IPS-18c (cell line): ENCODE data around the gene SLC15A1.

Experiments
- H3K4me3 ChIP-seq: 2 replicates; pipeline ENCODE4 v1.7.0; 2013; ENCODE audit warnings: low read depth, mild to moderate bottlenecking, low read length, moderate library complexity; ENCODE audit not compliant: insufficient read depth
- H3K9me3 ChIP-seq: one replicate; pipeline ENCODE4 v1.6.1; 2013; ENCODE audit warnings: mild to moderate bottlenecking, low read length, moderate library complexity; ENCODE audit not compliant: control insufficient read depth, insufficient read depth

Gene SLC15A1

GRCh38 chr13:98689347-98689968 is 63.0 kb downstream of the SLC15A1 start:
- Histone ChIP-seq H3K9me3 (no peaks in the 10 kb centered on the region), H3K4me3 (no peak overlapping the region)

- Histone ChIP-seq H3K4me3 (no peak overlapping the region), H3K9me3 (no peaks in the 10 kb centered on the region)
Measured at GRCh38 chr13:98688373-98688772, 64.1 kb downstream of the SLC15A1 start.

- Histone ChIP-seq H3K9me3 (no peaks in the 10 kb centered on the region), H3K4me3 (no peak overlapping the region)
Measured at GRCh38 chr13:98687319-98687718, 65.2 kb downstream of the SLC15A1 start.

GRCh38 chr13:98686270-98686669 is 66.2 kb downstream of the SLC15A1 start:
- Histone ChIP-seq H3K9me3 (no peaks in the 10 kb centered on the region), H3K4me3 (no peak overlapping the region)

GRCh38 chr13:98685146-98685545 is 67.3 kb downstream of the SLC15A1 start:
- no peak overlapping the region for H3K4me3 ChIP-seq

GRCh38 chr13:98681049-98681448 is 71.4 kb downstream of the SLC15A1 start:
- no peaks in the 10 kb centered on the region for H3K9me3 ChIP-seq
- no peak overlapping the region for H3K4me3 ChIP-seq

More at GRCh38 chr13:98685146-98685545, 67.3 kb downstream of the SLC15A1 start:
- no peaks in the 10 kb centered on the region for H3K9me3 ChIP-seq

- no peaks in the 10 kb centered on the region for H3K9me3 ChIP-seq
- no peak overlapping the region for H3K4me3 ChIP-seq
Measured at GRCh38 chr13:98678741-98679140, 73.7 kb downstream of the SLC15A1 start.

- H3K9me3 ChIP-seq, result no peaks in the 10 kb centered on the region
- no peak overlapping the region for H3K4me3 ChIP-seq
Measured at GRCh38 chr13:98677398-98677797, 75.1 kb downstream of the SLC15A1 start.

GRCh38 chr13:98676239-98676638 is 76.2 kb downstream of the SLC15A1 start:
- H3K9me3 ChIP-seq, result no peaks in the 10 kb centered on the region
- no peak overlapping the region for H3K4me3 ChIP-seq

- Histone ChIP-seq H3K4me3 (no peak overlapping the region), H3K9me3 (no peaks in the 10 kb centered on the region)
Measured at GRCh38 chr13:98675837-98676236, 76.6 kb downstream of the SLC15A1 start.

- Histone ChIP-seq H3K9me3 (no peaks in the 10 kb centered on the region), H3K4me3 (no peak overlapping the region)
Measured at GRCh38 chr13:98675066-98675465, 77.4 kb downstream of the SLC15A1 start.

- Histone ChIP-seq H3K9me3 (no peaks in the 10 kb centered on the region), H3K4me3 (no peak overlapping the region)
Measured at GRCh38 chr13:98672947-98673613, 79.4 kb downstream of the SLC15A1 start.

- no peaks in the 10 kb centered on the region for H3K9me3 ChIP-seq
- H3K4me3 ChIP-seq, result no peak overlapping the region
Measured at GRCh38 chr13:98668155-98668554, 84.3 kb downstream of the SLC15A1 start.

GRCh38 chr13:98665638-98665995 is 86.9 kb downstream of the SLC15A1 start:
- Histone ChIP-seq H3K9me3 (no peaks in the 10 kb centered on the region), H3K4me3 (no peak overlapping the region)

GRCh38 chr13:98664924-98665637 is 87.4 kb downstream of the SLC15A1 start:
- no peaks in the 10 kb centered on the region for H3K9me3 ChIP-seq
- H3K4me3 ChIP-seq, result no peak overlapping the region

- H3K9me3 ChIP-seq, result no peaks in the 10 kb centered on the region
- no peak overlapping the region for H3K4me3 ChIP-seq
Measured at GRCh38 chr13:98664510-98664909, 88.0 kb downstream of the SLC15A1 start.

- H3K4me3 ChIP-seq, result no peak overlapping the region
Measured at GRCh38 chr13:98664047-98664446, 88.4 kb downstream of the SLC15A1 start.

GRCh38 chr13:98658131-98658530 is 94.3 kb downstream of the SLC15A1 start:
- H3K4me3 ChIP-seq, result no peak overlapping the region
- peaks cover 3% of the 10 kb centered on the region for H3K9me3 ChIP-seq

More at GRCh38 chr13:98664047-98664446, 88.4 kb downstream of the SLC15A1 start:
- H3K9me3 ChIP-seq, result no peaks in the 10 kb centered on the region
